ENCODE data around the gene PRDM16. TPM values are rescaled to one million over a fixed set of nuclear protein-coding genes. Genes with fewer than 3 reads are reported as not detected.

PRDM16 gene
- total RNA-seq, 1 experiment from 2014 or later = 0.17 TPM

GRCh38 chr1:3480369-3480719 lies 411.3 kb downstream of the PRDM16 start:
- H2BK120ac ChIP-seq (ENCODE audit: low read depth, low read length, poor library complexity, severe bottlenecking) = no peak overlapping the region
- no peak overlapping the region for H2BK15ac ChIP-seq (ENCODE audit: low read depth, low read length)
- H3K9me3 ChIP-seq (ENCODE audit: control insufficient read depth, low read depth, low read length) = no peaks in the 10 kb centered on the region
- no peak overlapping the region for H4K5ac ChIP-seq (ENCODE audit: insufficient read length, low read depth, low read length)
- no CpG with 5 or more reads among the region's 21 CpGs for WGBS (ENCODE audit: extremely low coverage, insufficient read length, low lambda C conversion rate)
- H3K4ac ChIP-seq (ENCODE audit: low read depth, low read length) = no peak overlapping the region
- no peak overlapping the region for H2BK20ac ChIP-seq (ENCODE audit: low read depth, low read length, poor library complexity, severe bottlenecking)
- H3K27ac Mint-ChIP-seq = no peak overlapping the region
- no peak overlapping the region for H2AK5ac ChIP-seq (ENCODE audit: insufficient read length, low read length)
- no peak overlapping the region for H3K56ac ChIP-seq (ENCODE audit: insufficient read length, low read depth, low read length)
- no peaks in the 10 kb centered on the region for H3K23me2 ChIP-seq (ENCODE audit: insufficient read length, low read depth, low read length, poor library complexity, severe bottlenecking)
- H3K23ac ChIP-seq (ENCODE audit: insufficient read length, low read depth, low read length) = no peak overlapping the region
- H3K4me1 Mint-ChIP-seq = peaks cover 2 to 3% of the 10 kb centered on the region in 2 experiments; a peak in 3 of 4 replicates
- TF ChIP-seq, protein P1, sequence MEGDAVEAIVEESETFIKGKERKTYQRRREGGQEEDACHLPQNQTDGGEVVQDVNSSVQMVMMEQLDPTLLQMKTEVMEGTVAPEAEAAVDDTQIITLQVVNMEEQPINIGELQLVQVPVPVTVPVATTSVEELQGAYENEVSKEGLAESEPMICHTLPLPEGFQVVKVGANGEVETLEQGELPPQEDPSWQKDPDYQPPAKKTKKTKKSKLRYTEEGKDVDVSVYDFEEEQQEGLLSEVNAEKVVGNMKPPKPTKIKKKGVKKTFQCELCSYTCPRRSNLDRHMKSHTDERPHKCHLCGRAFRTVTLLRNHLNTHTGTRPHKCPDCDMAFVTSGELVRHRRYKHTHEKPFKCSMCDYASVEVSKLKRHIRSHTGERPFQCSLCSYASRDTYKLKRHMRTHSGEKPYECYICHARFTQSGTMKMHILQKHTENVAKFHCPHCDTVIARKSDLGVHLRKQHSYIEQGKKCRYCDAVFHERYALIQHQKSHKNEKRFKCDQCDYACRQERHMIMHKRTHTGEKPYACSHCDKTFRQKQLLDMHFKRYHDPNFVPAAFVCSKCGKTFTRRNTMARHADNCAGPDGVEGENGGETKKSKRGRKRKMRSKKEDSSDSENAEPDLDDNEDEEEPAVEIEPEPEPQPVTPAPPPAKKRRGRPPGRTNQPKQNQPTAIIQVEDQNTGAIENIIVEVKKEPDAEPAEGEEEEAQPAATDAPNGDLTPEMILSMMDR (conservative IDR thresholded peaks at IDR 0.05) = no peak
- H3K79me2 ChIP-seq (ENCODE audit: insufficient read depth, low read length) = no peaks in the 10 kb centered on the region
- no peak overlapping the region; the same call in 1 of the 2 replicates for H3K14ac ChIP-seq (ENCODE audit: insufficient read depth, low read length)
- H3K18ac ChIP-seq (ENCODE audit: insufficient read length, low read depth, low read length) = no peak overlapping the region
- H3K9me3 Mint-ChIP-seq = peaks cover 2 to 13% of the 10 kb centered on the region in 2 experiments; a peak in 3 of 5 replicates
- H3K79me1 ChIP-seq (ENCODE audit: insufficient read depth, low read depth, low read length, poor library complexity, severe bottlenecking) = no peaks in the 10 kb centered on the region
- no peaks in the 10 kb centered on the region for H3K4me1 ChIP-seq (ENCODE audit: insufficient read depth, low read length)
- H3K36me3 Mint-ChIP-seq (ENCODE audit: insufficient read depth in 1 of 3, low read depth in 3 of 3) = peaks cover 0 to 12% (median 8%) of the 10 kb centered on the region in 3 experiments; a peak in 4 of 7 replicates
- no peaks in the 10 kb centered on the region for H4K20me1 ChIP-seq (ENCODE audit: control insufficient read depth, insufficient read depth, insufficient read length)
- no peak for DNase-seq
- no peak overlapping the region for H4K8ac ChIP-seq (replicated peaks; ENCODE audit: insufficient read length, low read depth, low read length)
- no peak overlapping the region for H2AFZ ChIP-seq (ENCODE audit: low read length)
- H3K4me2 ChIP-seq (ENCODE audit: insufficient read depth, insufficient read length, low read length) = no peak overlapping the region
- H3K9ac ChIP-seq (ENCODE audit: extremely low read depth, insufficient read length, low read length) = no peak overlapping the region
- H2BK5ac ChIP-seq (ENCODE audit: insufficient read length, low read length) = no peak overlapping the region
- H2BK12ac ChIP-seq (ENCODE audit: insufficient read length, low read depth, low read length) = no peak overlapping the region
- H4K91ac ChIP-seq (ENCODE audit: insufficient read length, low read depth, low read length) = no peak overlapping the region
- H3T11ph ChIP-seq (ENCODE audit: low read length) = no peak overlapping the region
- H3K27ac ChIP-seq (ENCODE audit: insufficient read length, low read depth, low read length) = no peak overlapping the region
- H3K4me3 Mint-ChIP-seq = no peak overlapping the region
- H3K27me3 ChIP-seq (ENCODE audit: insufficient read depth, low read length) = no peaks in the 10 kb centered on the region
- peaks cover 4% of the 10 kb centered on the region for H3K27me3 Mint-ChIP-seq (ENCODE audit: low read depth)

Measured in H9 (cell line).